Activated T-cell treated with anti-CD3 and anti-CD28 coated beads, Interleukin-2, amount 50 U/mL, for 72 hours (primary cell): Measurements from ENCODE around the gene SHISAL1. TPM values are rescaled to one million over a fixed set of nuclear protein-coding genes. Genes with fewer than 3 reads are reported as not detected.

ENCODE experiments used
- ATAC-seq, 2 donors: fragments of 150-1000 bp; cut with Tn5 transposase; replicated peaks in 1 of 2; 2 replicates each; pipeline ENCODE4 v1.10.0; 2021; ENCODE audit warnings: moderate library complexity in 2 of 2, mild to moderate bottlenecking in 1 of 2
- DNase-seq, 2 donors: peaks; one replicate each; pipeline ENCODE4 v3.0.0; 2021 to 2022; ENCODE audit warnings: mixed read lengths in 1 of 2
- H3K27ac Mint-ChIP-seq: one replicate; pipeline ENCODE4 v1.8.0; 2022; ENCODE audit warnings: mild to moderate bottlenecking, moderate library complexity, mixed read lengths
- H3K27me3 Mint-ChIP-seq: one replicate; pipeline ENCODE4 v1.8.0; 2022; ENCODE audit warnings: low read depth, mixed read lengths
- H3K36me3 Mint-ChIP-seq, 2 donors: one replicate each; pipeline ENCODE4 v1.8.0; 2022; ENCODE audit warnings: mixed read lengths in 2 of 2, mild to moderate bottlenecking in 1 of 2; ENCODE audit not compliant: insufficient read depth in 2 of 2
- H3K4me1 Mint-ChIP-seq: one replicate; pipeline ENCODE4 v1.8.0; 2022; ENCODE audit warnings: low read depth, mixed read lengths
- H3K4me3 Mint-ChIP-seq, 2 donors: one replicate each; pipeline ENCODE4 v1.8.0; 2022; ENCODE audit warnings: mild to moderate bottlenecking in 2 of 2, mixed read lengths in 2 of 2, moderate library complexity in 2 of 2
- H3K9me3 Mint-ChIP-seq, 2 donors: one replicate each; pipeline ENCODE4 v1.8.0; 2022; ENCODE audit warnings: mixed read lengths in 2 of 2
- total RNA-seq, 2 donors: library from RNA; stranded (reverse); gene quantifications; one replicate each; pipeline ENCODE4 v1.2.3, GENCODE V29; 2022

SHISAL1 gene
- total RNA-seq, 2 donors from 2014 or later: not detected

- H3K4me3 Mint-ChIP-seq: no peak overlapping the region
- no peaks in the 10 kb centered on the region for H3K4me1 Mint-ChIP-seq
- ATAC-seq (no peak), DNase-seq (no peak)
- no peaks in the 10 kb centered on the region for H3K9me3 Mint-ChIP-seq
- no peaks in the 10 kb centered on the region for H3K36me3 Mint-ChIP-seq
- no peak overlapping the region for H3K27ac Mint-ChIP-seq
- no peaks in the 10 kb centered on the region for H3K27me3 Mint-ChIP-seq
Observed at GRCh38 chr22:44338177-44338810, 25.5 kb upstream of the SHISAL1 start.

DNA sequence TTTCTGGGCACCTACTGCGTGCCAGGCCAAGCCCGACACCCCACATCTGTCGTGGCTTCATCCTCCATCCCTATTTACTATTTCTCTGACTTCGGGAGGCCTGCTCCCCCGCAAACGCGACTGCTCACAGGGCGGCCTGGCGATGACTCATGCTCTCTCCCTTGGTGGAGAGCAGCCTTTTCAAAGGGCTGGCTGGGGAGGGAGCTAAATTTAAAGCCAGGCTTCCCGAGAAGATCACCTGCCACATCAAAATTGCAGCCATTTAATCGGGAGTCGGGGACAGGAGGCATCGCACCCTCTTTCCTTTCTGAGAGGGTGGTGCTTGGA is 24.9 kb upstream of the SHISAL1 start:
- Mint-ChIP-seq H3K4me1 (no peaks in the 10 kb centered on the region), H3K27ac (no peak overlapping the region), H3K9me3 (no peaks in the 10 kb centered on the region), H3K4me3 (no peak overlapping the region), H3K36me3 (no peaks in the 10 kb centered on the region), H3K27me3 (peaks cover 3% of the 10 kb centered on the region)
- ATAC-seq (no peak), DNase-seq (peak in 1 of 2 donors; percentile 12)

GRCh38 chr22:44336962-44337677 is 24.4 kb upstream of the SHISAL1 start:
- Mint-ChIP-seq H3K27me3 (peaks cover 9% of the 10 kb centered on the region), H3K4me1 (peaks cover 2% of the 10 kb centered on the region), H3K9me3 (no peaks in the 10 kb centered on the region), H3K27ac (no peak overlapping the region), H3K36me3 (no peaks in the 10 kb centered on the region), H3K4me3 (no peak overlapping the region)
- ATAC-seq (no peak), DNase-seq (no peak)

DNA sequence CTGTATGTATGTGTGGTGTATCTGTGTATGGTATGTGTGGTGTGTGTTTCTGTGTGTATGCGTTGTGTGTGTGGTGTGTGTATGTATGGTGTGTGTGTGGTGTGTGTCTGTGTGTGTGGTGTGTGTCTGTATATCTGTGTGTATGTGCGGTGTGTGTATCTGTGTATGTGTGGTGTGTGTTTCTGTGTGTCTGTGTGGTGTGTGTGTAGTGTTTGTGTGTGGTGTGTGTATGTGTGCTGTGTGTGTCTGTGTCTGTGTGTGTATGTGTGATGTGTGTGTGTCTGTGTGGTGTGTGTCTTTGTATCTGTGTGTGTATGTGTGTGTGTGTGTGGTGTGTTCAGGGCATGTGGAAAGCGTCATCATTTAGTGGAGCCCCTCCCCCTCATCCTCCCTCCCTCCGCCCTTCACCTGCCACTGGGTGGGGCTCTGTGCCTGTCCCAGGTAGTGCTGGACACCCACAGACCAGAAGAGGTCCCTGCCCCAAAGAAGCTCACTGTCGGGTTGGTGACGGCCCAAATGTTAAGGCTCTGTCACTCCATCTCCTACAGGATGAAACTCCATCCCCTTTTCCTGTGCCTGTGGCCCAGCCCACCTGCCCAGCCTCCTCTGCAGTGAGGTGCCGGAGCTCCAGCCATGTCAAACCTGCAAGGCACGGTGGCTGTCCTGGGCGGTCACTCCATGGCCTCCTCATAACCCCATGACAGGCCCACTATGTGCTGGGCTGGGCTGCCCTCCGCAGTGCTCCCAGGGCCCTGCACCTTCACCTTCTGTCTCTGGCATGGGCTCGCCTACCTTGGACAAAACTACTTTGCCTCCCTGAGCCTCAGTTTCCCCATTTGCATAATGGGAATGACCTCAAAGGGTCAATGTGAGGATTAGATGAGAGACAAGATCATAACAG is 23.4 kb upstream of the SHISAL1 start:
- Mint-ChIP-seq H3K27me3 (peaks cover 13% of the 10 kb centered on the region), H3K4me3 (no peak overlapping the region), H3K9me3 (no peaks in the 10 kb centered on the region), H3K27ac (no peak overlapping the region), H3K4me1 (peaks cover 5% of the 10 kb centered on the region), H3K36me3 (no peaks in the 10 kb centered on the region)
- peak in 1 of 2 donors; percentile 30 for DNase-seq
- peak; percentile 43 to 49 for ATAC-seq

DNA sequence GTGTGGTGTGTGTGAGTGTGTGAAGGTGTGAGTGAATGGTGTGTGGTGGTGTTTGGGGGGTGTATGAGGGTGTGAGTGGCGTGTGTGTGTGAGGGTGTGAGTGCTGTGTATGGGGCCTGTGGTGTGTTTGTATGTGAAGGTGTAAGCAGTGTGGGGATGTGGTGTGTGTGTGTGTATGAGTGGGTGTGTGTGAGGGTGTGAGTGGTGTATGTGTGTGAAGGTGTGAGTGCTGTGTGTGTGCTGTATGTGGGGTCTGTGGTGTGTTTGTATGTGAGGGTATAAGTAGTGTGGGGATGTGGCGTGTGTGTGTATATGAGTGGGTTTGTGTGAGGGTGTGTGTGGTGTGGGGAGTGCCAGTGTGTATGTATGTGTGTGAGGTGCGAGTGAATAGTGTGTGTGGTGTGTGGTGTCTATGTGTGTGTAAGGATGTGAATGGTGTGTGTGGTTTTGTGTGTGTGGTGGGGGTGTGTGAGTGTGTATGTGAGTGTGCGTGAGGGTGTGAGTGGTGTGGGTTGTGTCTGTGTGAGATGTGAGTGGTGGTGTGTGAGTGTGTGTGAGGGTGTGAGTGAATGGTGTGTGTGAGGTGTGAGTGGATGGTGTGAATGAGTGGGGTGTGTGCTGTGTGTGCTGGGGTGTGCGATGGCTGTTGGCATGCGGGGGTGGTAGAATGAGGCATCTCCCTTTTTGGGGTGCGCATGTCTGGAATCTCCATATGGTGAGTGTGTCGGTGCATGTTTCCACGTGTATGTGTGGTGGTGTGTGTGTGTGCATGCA is 22.5 kb upstream of the SHISAL1 start:
- H3K27ac Mint-ChIP-seq: no peak overlapping the region
- H3K9me3 Mint-ChIP-seq: no peaks in the 10 kb centered on the region
- no peak overlapping the region for H3K4me3 Mint-ChIP-seq
- H3K27me3 Mint-ChIP-seq: peaks cover 13% of the 10 kb centered on the region
- DNase-seq (no peak), ATAC-seq (no peak)
- H3K4me1 Mint-ChIP-seq: peaks cover 5% of the 10 kb centered on the region
- H3K36me3 Mint-ChIP-seq: no peaks in the 10 kb centered on the region

- ATAC-seq: no peak
- Mint-ChIP-seq H3K9me3 (no peaks in the 10 kb centered on the region), H3K36me3 (no peaks in the 10 kb centered on the region), H3K4me3 (no peak overlapping the region), H3K27ac (no peak overlapping the region), H3K4me1 (peaks cover 13% of the 10 kb centered on the region), H3K27me3 (peaks cover 25% of the 10 kb centered on the region)
- no peak for DNase-seq
Observed at GRCh38 chr22:44333847-44334635, 21.3 kb upstream of the SHISAL1 start.

- Mint-ChIP-seq H3K9me3 (no peaks in the 10 kb centered on the region), H3K27me3 (peaks cover 36% of the 10 kb centered on the region), H3K36me3 (no peaks in the 10 kb centered on the region), H3K4me3 (no peak overlapping the region), H3K4me1 (peaks cover 17% of the 10 kb centered on the region), H3K27ac (no peak overlapping the region)
- no peak for ATAC-seq
- DNase-seq: no peak
Observed at GRCh38 chr22:44332946-44333345, 20.2 kb upstream of the SHISAL1 start.

GRCh38 chr22:44331881-44332714 is 19.3 kb upstream of the SHISAL1 start:
- peak in 1 of 2 donors; percentile 19 for ATAC-seq

DNA sequence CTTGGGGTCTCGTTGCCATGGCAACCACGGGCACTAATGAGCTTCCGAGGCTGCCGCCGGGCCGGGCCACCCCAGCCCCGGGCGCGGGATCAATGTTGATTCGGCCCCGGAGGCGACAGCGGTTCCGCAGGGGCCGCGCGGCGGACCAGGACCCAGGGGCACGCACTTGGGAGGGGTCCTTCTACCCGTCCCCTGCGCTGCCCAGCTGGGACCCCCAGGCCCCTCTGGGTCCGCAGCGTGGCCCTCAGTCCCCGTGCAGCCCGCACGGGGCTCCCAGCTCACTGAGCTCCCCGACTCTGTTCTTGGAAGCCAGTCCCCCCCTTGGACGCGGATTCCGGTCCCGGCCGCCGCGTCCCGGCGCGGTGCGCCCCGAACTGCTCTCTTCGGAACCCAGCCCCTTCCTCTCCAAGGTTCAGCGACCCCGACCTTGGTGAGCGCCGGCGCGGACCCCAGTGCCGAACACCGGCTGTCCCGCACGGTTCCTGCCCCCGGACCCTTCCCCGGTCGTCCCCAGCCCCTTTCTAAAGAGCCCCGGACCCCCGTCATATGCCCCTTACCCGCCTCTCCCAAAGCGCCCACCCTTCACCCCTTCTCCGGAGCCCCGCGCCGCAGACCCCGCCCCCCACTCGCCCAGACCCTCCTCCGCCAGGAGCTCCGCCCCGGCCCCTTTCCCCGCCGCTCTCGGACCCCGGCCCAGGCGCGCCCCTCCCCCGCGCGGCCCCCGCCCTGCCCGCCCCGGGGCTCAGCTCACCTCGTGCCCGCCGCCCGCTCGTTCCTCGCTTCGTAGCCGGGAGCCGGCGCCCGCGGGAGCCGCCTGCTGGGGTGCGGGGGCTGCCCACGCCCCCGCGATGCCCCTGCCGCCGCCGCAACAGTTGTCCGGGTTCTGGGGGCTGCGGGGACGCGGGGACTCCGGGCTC is 18.3 kb upstream of the SHISAL1 start:
- H3K36me3 Mint-ChIP-seq: no peaks in the 10 kb centered on the region
- H3K27ac Mint-ChIP-seq: no peak overlapping the region
- no peak for ATAC-seq
- peak overlapping the region in 1 of 2 donors; percentile 16 for H3K4me3 Mint-ChIP-seq
- H3K4me1 Mint-ChIP-seq: peaks cover 24% of the 10 kb centered on the region
- DNase-seq: no peak
- H3K9me3 Mint-ChIP-seq: no peaks in the 10 kb centered on the region
- H3K27me3 Mint-ChIP-seq: peaks cover 55% of the 10 kb centered on the region

More at GRCh38 chr22:44331881-44332714, 19.3 kb upstream of the SHISAL1 start:
- H3K27me3 Mint-ChIP-seq: peaks cover 44% of the 10 kb centered on the region
- no peaks in the 10 kb centered on the region for H3K36me3 Mint-ChIP-seq
- peak overlapping the region; percentile 69 to 73 for H3K4me3 Mint-ChIP-seq
- H3K4me1 Mint-ChIP-seq: peaks cover 17% of the 10 kb centered on the region
- peak; percentile 14 to 23 for DNase-seq
- peak overlapping the region; percentile 5 for H3K27ac Mint-ChIP-seq
- no peaks in the 10 kb centered on the region for H3K9me3 Mint-ChIP-seq

- H3K4me1 Mint-ChIP-seq: peaks cover 28% of the 10 kb centered on the region
- peaks cover 62% of the 10 kb centered on the region for H3K27me3 Mint-ChIP-seq
Observed at GRCh38 chr22:44330188-44330743, 17.5 kb upstream of the SHISAL1 start.

More at GRCh38 chr22:44330188-44330743, 17.5 kb upstream of the SHISAL1 start:
- no peak overlapping the region for H3K27ac Mint-ChIP-seq
- H3K36me3 Mint-ChIP-seq: no peaks in the 10 kb centered on the region
- DNase-seq (no peak), ATAC-seq (no peak)
- H3K4me3 Mint-ChIP-seq: no peak overlapping the region
- H3K9me3 Mint-ChIP-seq: no peaks in the 10 kb centered on the region
